ENCODE measurements around the gene NXPE3.
"Not testable (repeated sequence)": the region's sequence is repeated elsewhere in the genome, so short reads cannot be mapped to it uniquely, and the experiment has no call there.

Gene NXPE3

GRCh38 chr3:101861789-101862415 is 82.9 kb downstream of the NXPE3 start:
- Histone ChIP-seq H3K27me3 (ENCODE audit: low read length) (no peaks in the 10 kb centered on the region), H3F3A (ENCODE audit: insufficient read depth) (peaks cover 88% of the 10 kb centered on the region)

GRCh38 chr3:101862416-101863165 is 83.6 kb downstream of the NXPE3 start:
- H4K20me1 ChIP-seq (ENCODE audit: low read depth, low read length) = peaks cover 9% of the 10 kb centered on the region; the same call in 1 of the 2 replicates
- H3K9me3 ChIP-seq (ENCODE audit: insufficient read depth, low read length) = no peaks in the 10 kb centered on the region
- TF ChIP-seq EZH2phosphoT487 (conservative IDR thresholded peaks at IDR 0.05; ENCODE audit: low read length) (no peak), CTCF (IDR thresholded peaks at IDR 0.05; ENCODE audit: insufficient read depth, low read length, poor library complexity, severe bottlenecking) (no peak)
- no peaks in the 10 kb centered on the region for H3K9me2 ChIP-seq (replicated peaks; ENCODE audit: insufficient read depth, low read length)
- no peak overlapping the region for H3K4me2 ChIP-seq (ENCODE audit: low read depth, low read length, poor library complexity, severe bottlenecking)
- no peak overlapping the region for H3K4me3 ChIP-seq (ENCODE audit: insufficient read depth, low read length, poor library complexity, severe bottlenecking)
- peaks cover 38% of the 10 kb centered on the region for H3K36me3 ChIP-seq (ENCODE audit: low read length)
- no peak overlapping the region for H2AFZ ChIP-seq (ENCODE audit: low read depth, low read length, severe bottlenecking)
- H3K9ac ChIP-seq (ENCODE audit: low read length) = no peak overlapping the region
- peaks cover 87% of the 10 kb centered on the region for H3F3A ChIP-seq (ENCODE audit: insufficient read depth)
- no peaks in the 10 kb centered on the region for H3K27me3 ChIP-seq (ENCODE audit: low read length)
- H3K27ac ChIP-seq (ENCODE audit: low read depth, low read length) = peak overlapping the region; percentile 6; the same call in 1 of the 2 replicates
- no peaks in the 10 kb centered on the region for H3K79me2 ChIP-seq (ENCODE audit: insufficient read depth, low read length)

More at GRCh38 chr3:101861789-101862415, 82.9 kb downstream of the NXPE3 start:
- no peak overlapping the region for H3K9ac ChIP-seq (ENCODE audit: low read length)
- TF ChIP-seq EZH2phosphoT487 (conservative IDR thresholded peaks at IDR 0.05; ENCODE audit: low read length) (no peak), CTCF (IDR thresholded peaks at IDR 0.05; ENCODE audit: insufficient read depth, low read length, poor library complexity, severe bottlenecking) (no peak)
- H2AFZ ChIP-seq (ENCODE audit: low read depth, low read length, severe bottlenecking) = no peak overlapping the region
- no peaks in the 10 kb centered on the region for H3K79me2 ChIP-seq (ENCODE audit: insufficient read depth, low read length)
- H3K36me3 ChIP-seq (ENCODE audit: low read length) = peaks cover 44% of the 10 kb centered on the region
- no peak overlapping the region for H3K4me2 ChIP-seq (ENCODE audit: low read depth, low read length, poor library complexity, severe bottlenecking)
- no peaks in the 10 kb centered on the region for H3K9me2 ChIP-seq (replicated peaks; ENCODE audit: insufficient read depth, low read length)
- H3K9me3 ChIP-seq (ENCODE audit: insufficient read depth, low read length) = no peaks in the 10 kb centered on the region
- peak overlapping the region; percentile 36; the same call in 1 of the 2 replicates for H3K27ac ChIP-seq (ENCODE audit: low read depth, low read length)
- no peak overlapping the region for H3K4me3 ChIP-seq (ENCODE audit: insufficient read depth, low read length, poor library complexity, severe bottlenecking)
- H4K20me1 ChIP-seq (ENCODE audit: low read depth, low read length) = peaks cover 9% of the 10 kb centered on the region; the same call in 1 of the 2 replicates

- H3K9me3 ChIP-seq (ENCODE audit: insufficient read depth, low read length); H3K79me2 ChIP-seq (ENCODE audit: insufficient read depth, low read length); H3K9me2 ChIP-seq (replicated peaks; ENCODE audit: insufficient read depth, low read length); H2AFZ ChIP-seq (ENCODE audit: low read depth, low read length, severe bottlenecking); H3K9ac ChIP-seq (ENCODE audit: low read length); H3K27me3 ChIP-seq (ENCODE audit: low read length); H4K20me1 ChIP-seq (ENCODE audit: low read depth, low read length); H3K4me3 ChIP-seq (ENCODE audit: insufficient read depth, low read length, poor library complexity, severe bottlenecking); H3K4me2 ChIP-seq (ENCODE audit: low read depth, low read length, poor library complexity, severe bottlenecking): not testable (repeated sequence)
- H3F3A ChIP-seq (ENCODE audit: insufficient read depth) = peaks cover 74% of the 10 kb centered on the region
- H3K36me3 ChIP-seq (ENCODE audit: low read length) = peaks cover 15% of the 10 kb centered on the region; the same call in 1 of the 2 replicates
- H3K27ac ChIP-seq (ENCODE audit: low read depth, low read length) = peak overlapping the region; percentile 5; the same call in 1 of the 2 replicates
Measured at GRCh38 chr3:101864926-101865325, 85.9 kb downstream of the NXPE3 start.
